PC-3 (cell line): ENCODE measurements around the gene OPRPN. TPM values are rescaled to one million over a fixed set of nuclear protein-coding genes. Genes with fewer than 3 reads are reported as not detected.

Experiments used
- ATAC-seq: fragments of 200-7000 bp; cut with Tn5 transposase; 2 replicates; pipeline ENCODE4 v1.9.1; 2020; ENCODE audit warnings: mild to moderate bottlenecking, moderate library complexity
- BruUV-seq: library from RNA; stranded (reverse); fragments of 400-500 nt; replicated peaks from 2 replicates; lab custom pipeline; 2021; lab: Mats Ljungman, UMichigan
- CTCF ChIA-PET: fragments of 300-600 bp; sonication (Branson Sonifier 250); formaldehyde crosslinking; loops from one replicate; lab custom pipeline; 2022; ENCODE audit warnings: antibody characterized with exemption; lab: Charles Lee
- POLR2A ChIA-PET: fragments of 300-600 bp; sonication (Branson Sonifier 250); formaldehyde crosslinking; loops from one replicate; lab custom pipeline; 2022; ENCODE audit warnings: antibody characterized with exemption; ENCODE audit not compliant: unreplicated experiment; lab: Charles Lee
- DNase-seq: peaks from one replicate; pipeline ENCODE4 v3.0.0-alpha.2; 2015
- H2AFZ ChIP-seq: fragments of 300-600 bp; sonication (generic); 2 replicates; pipeline ENCODE4 v1.6.0; 2016; ENCODE audit warnings: antibody characterized with exemption, low read length
- H3F3A ChIP-seq: fragments of 300-600 bp; sonication (generic); one replicate; pipeline ENCODE4 v1.6.0; 2017; ENCODE audit warnings: antibody characterized with exemption, low read length, control low read depth, mild to moderate bottlenecking; ENCODE audit not compliant: unreplicated experiment
- H3K27ac ChIP-seq: fragments of 300-600 bp; sonication (generic); 2 replicates; pipeline ENCODE4 v1.5.1; 2016; ENCODE audit warnings: mild to moderate bottlenecking, low read length
- H3K27me3 ChIP-seq: fragments of 300-600 bp; sonication (generic); 2 replicates; pipeline ENCODE4 v1.6.1; 2016; ENCODE audit warnings: low read length, mixed read lengths
- H3K36me3 ChIP-seq: fragments of 300-600 bp; sonication (generic); 2 replicates; pipeline ENCODE4 v1.6.1; 2016; ENCODE audit warnings: low read depth, mixed run types, low read length, mixed read lengths
- H3K4me1 ChIP-seq: fragments of 300-600 bp; sonication (generic); 2 replicates; pipeline ENCODE4 v1.5.1; 2016; ENCODE audit warnings: low read length; ENCODE audit not compliant: insufficient read depth
- H3K4me2 ChIP-seq: fragments of 300-600 bp; sonication (generic); 2 replicates; pipeline ENCODE4 v1.6.0; 2016; ENCODE audit warnings: low read length
- H3K4me3 ChIP-seq: fragments of 300-600 bp; sonication (generic); 2 replicates; pipeline ENCODE4 v1.5.1; 2016; ENCODE audit warnings: mild to moderate bottlenecking, low read length, mixed read lengths
- H3K79me2 ChIP-seq: fragments of 300-600 bp; sonication (generic); 2 replicates; pipeline ENCODE4 v1.6.1; 2017; ENCODE audit warnings: low read length, mixed read lengths
- H3K9ac ChIP-seq: fragments of 300-600 bp; sonication (generic); 2 replicates; pipeline ENCODE4 v1.6.0; 2016; ENCODE audit warnings: mild to moderate bottlenecking, low read length
- H3K9me2 ChIP-seq: fragments of 300-600 bp; sonication (generic); replicated peaks from 2 replicates; pipeline ENCODE4 v1.6.1; 2016; ENCODE audit warnings: mixed run types, low read length, mixed read lengths
- H3K9me3 ChIP-seq: fragments of 300-600 bp; sonication (generic); 2 replicates; pipeline ENCODE4 v1.6.1; 2016; ENCODE audit warnings: low read length, mixed read lengths
- H4K20me1 ChIP-seq: fragments of 300-600 bp; sonication (generic); 2 replicates; pipeline ENCODE4 v1.6.1; 2016; ENCODE audit warnings: low read length, mixed read lengths
- CTCF ChIP-seq: fragments of 300-600 bp; sonication (generic); conservative IDR thresholded peaks from 2 replicates; pipeline ENCODE4 v1.5.1; 2017; ENCODE audit warnings: antibody characterized with exemption, low read depth, mild to moderate bottlenecking, low read length
- EZH2 ChIP-seq: fragments of 300-600 bp; sonication (generic); IDR thresholded peaks from one replicate; pipeline ENCODE4 v1.6.1; 2017; ENCODE audit warnings: antibody characterized with exemption, mild to moderate bottlenecking, low read length; ENCODE audit not compliant: unreplicated experiment
- EZH2phosphoT487 ChIP-seq: fragments of 300-600 bp; sonication (generic); IDR thresholded peaks from 2 replicates; pipeline ENCODE4 v1.6.1; 2018; ENCODE audit warnings: mild to moderate bottlenecking, antibody characterized with exemption, low read length, borderline replicate concordance
- intact Hi-C: fragments of 100-400 bp; cut with micrococcal nuclease; formaldehyde crosslinking; loops from 2 replicates; pipeline ENCODE4 v1.9.0; 2023
- total RNA-seq: library from RNA; depleted of rRNA; stranded (reverse); fragments of >200 nt; gene quantifications from 2 replicates; pipeline ENCODE4 v1.2.3, GENCODE V29; 2014

OPRPN gene
- total RNA-seq, 1 experiment from 2014 or later = not detected

GRCh38 chr4:70367813-70368212 is 29.9 kb upstream of the OPRPN start:
- H3K27me3 ChIP-seq = peaks cover 43% of the 10 kb centered on the region
- H3F3A ChIP-seq = no peaks in the 10 kb centered on the region
- DNase-seq (no peak), ATAC-seq (no peak)
- H3K9me2 ChIP-seq = no peaks in the 10 kb centered on the region
- no peak overlapping the region for H2AFZ ChIP-seq
- ChIA-PET CTCF (no interaction called here), POLR2A (no interaction called here)
- no peaks in the 10 kb centered on the region for H3K4me1 ChIP-seq
- H3K27ac ChIP-seq = no peak overlapping the region
- H3K4me2 ChIP-seq = no peak overlapping the region
- TF ChIP-seq EZH2 (no peak), EZH2phosphoT487 (no peak), CTCF (no peak)
- H3K9ac ChIP-seq = no peak overlapping the region
- H4K20me1 ChIP-seq = no peaks in the 10 kb centered on the region
- H3K4me3 ChIP-seq = no peak overlapping the region
- no peaks in the 10 kb centered on the region for H3K79me2 ChIP-seq
- intact Hi-C loops = no loop called here
- H3K9me3 ChIP-seq = no peaks in the 10 kb centered on the region
- BruUV-seq = no TSS peak
- no peaks in the 10 kb centered on the region for H3K36me3 ChIP-seq

- peaks cover 24% of the 10 kb centered on the region; the same call in 1 of the 2 replicates for H3K27me3 ChIP-seq
- DNase-seq (no peak), ATAC-seq (no peak)
- no peak overlapping the region for H3K4me2 ChIP-seq
- H3K9me2 ChIP-seq = no peaks in the 10 kb centered on the region
- TF ChIP-seq EZH2phosphoT487 (no peak), EZH2 (no peak), CTCF (no peak)
- no peaks in the 10 kb centered on the region for H3K79me2 ChIP-seq
- ChIA-PET CTCF (no interaction called here), POLR2A (no interaction called here)
- H3K9me3 ChIP-seq = no peaks in the 10 kb centered on the region
- no peaks in the 10 kb centered on the region for H3F3A ChIP-seq
- H2AFZ ChIP-seq = no peak overlapping the region
- no peaks in the 10 kb centered on the region for H3K4me1 ChIP-seq
- H3K27ac ChIP-seq = no peak overlapping the region
- H3K36me3 ChIP-seq = no peaks in the 10 kb centered on the region
- intact Hi-C loops = no loop called here
- no peaks in the 10 kb centered on the region for H4K20me1 ChIP-seq
- no peak overlapping the region for H3K4me3 ChIP-seq
- no peak overlapping the region for H3K9ac ChIP-seq
- no TSS peak for BruUV-seq
Observed at GRCh38 chr4:70371987-70372386, 25.8 kb upstream of the OPRPN start.

- intact Hi-C loops = no loop called here
- ChIA-PET POLR2A (no interaction called here), CTCF (no interaction called here)
- Histone ChIP-seq H3K4me1 (no peaks in the 10 kb centered on the region), H3K9ac (no peak overlapping the region), H3K9me2 (no peaks in the 10 kb centered on the region), H2AFZ (no peak overlapping the region), H4K20me1 (no peaks in the 10 kb centered on the region), H3K27me3 (peaks cover 24% of the 10 kb centered on the region; the same call in 1 of the 2 replicates), H3K9me3 (no peaks in the 10 kb centered on the region), H3F3A (no peaks in the 10 kb centered on the region), H3K4me3 (no peak overlapping the region), H3K27ac (no peak overlapping the region), H3K4me2 (no peak overlapping the region), H3K79me2 (no peaks in the 10 kb centered on the region), H3K36me3 (no peaks in the 10 kb centered on the region)
- no TSS peak for BruUV-seq
- DNase-seq (no peak), ATAC-seq (no peak)
- TF ChIP-seq EZH2 (no peak), CTCF (no peak), EZH2phosphoT487 (no peak)
Observed at GRCh38 chr4:70372760-70373159, 25.0 kb upstream of the OPRPN start.
